HEK293 (cell line): ENCODE results near the gene AKT3.

ENCODE experiments used
- BCL11A ChIP-seq: fragments of 450-650 bp; formaldehyde crosslinking; IDR thresholded peaks from 2 replicates; pipeline ENCODE4 v1.5.1; 2016; ENCODE audit warnings: low read depth, missing biosample characterization, missing genetic modification characterization
- HOXD13 ChIP-seq: sonication (generic); formaldehyde crosslinking; IDR thresholded peaks from 2 replicates; pipeline ENCODE4 v1.8.0; 2022; ENCODE audit warnings: missing genetic modification reagents, borderline replicate concordance
- IKZF3 ChIP-seq: fragments of 450-650 bp; IDR thresholded peaks from 2 replicates; pipeline ENCODE4 v1.5.0; 2018; ENCODE audit warnings: missing biosample characterization, mild to moderate bottlenecking, missing genetic modification characterization, moderate library complexity
- ZFP37 ChIP-seq: fragments of 450-650 bp; formaldehyde crosslinking; IDR thresholded peaks from 2 replicates; pipeline ENCODE4 v1.5.1; 2016; ENCODE audit warnings: missing biosample characterization, missing genetic modification characterization
- ZNF23 ChIP-seq: fragments of 450-650 bp; formaldehyde crosslinking; IDR thresholded peaks from 2 replicates; pipeline ENCODE4 v1.5.1; 2016; ENCODE audit warnings: missing biosample characterization, missing genetic modification characterization, borderline replicate concordance
- ZNF48 ChIP-seq: fragments of 450-650 bp; formaldehyde crosslinking; IDR thresholded peaks from 2 replicates; pipeline ENCODE4 v1.5.1; 2016; ENCODE audit warnings: missing biosample characterization, missing genetic modification characterization
- ZNF529 ChIP-seq: fragments of 450-650 bp; formaldehyde crosslinking; IDR thresholded peaks from 2 replicates; pipeline ENCODE4 v1.5.1; 2017; ENCODE audit warnings: missing genetic modification characterization, missing biosample characterization; ENCODE audit not compliant: insufficient replicate concordance
- ZNF660 ChIP-seq: fragments of 450-650 bp; IDR thresholded peaks from 2 replicates; pipeline ENCODE4 v1.5.1; 2018; ENCODE audit warnings: missing biosample characterization, mild to moderate bottlenecking, missing genetic modification characterization
- ZNF664 ChIP-seq: fragments of 450-650 bp; formaldehyde crosslinking; IDR thresholded peaks from 2 replicates; pipeline ENCODE4 v1.5.1; 2016; ENCODE audit warnings: missing biosample characterization, missing genetic modification characterization
- TF ChIP-seq, protein P1 (sequence below): fragments of 450-650 bp; formaldehyde crosslinking; IDR thresholded peaks from 2 replicates; pipeline ENCODE4 v1.5.1; 2016; ENCODE audit warnings: missing biosample characterization, missing genetic modification characterization
- TF ChIP-seq, protein P2 (sequence below): fragments of 450-650 bp; formaldehyde crosslinking; IDR thresholded peaks from 2 replicates; pipeline ENCODE4 v1.5.1; 2016; ENCODE audit warnings: missing biosample characterization, missing genetic modification characterization
- TF ChIP-seq, protein P3 (sequence below): fragments of 450-650 bp; formaldehyde crosslinking; IDR thresholded peaks from 2 replicates; pipeline ENCODE4 v1.5.1; 2016; ENCODE audit warnings: missing biosample characterization, missing genetic modification characterization

DNA sequence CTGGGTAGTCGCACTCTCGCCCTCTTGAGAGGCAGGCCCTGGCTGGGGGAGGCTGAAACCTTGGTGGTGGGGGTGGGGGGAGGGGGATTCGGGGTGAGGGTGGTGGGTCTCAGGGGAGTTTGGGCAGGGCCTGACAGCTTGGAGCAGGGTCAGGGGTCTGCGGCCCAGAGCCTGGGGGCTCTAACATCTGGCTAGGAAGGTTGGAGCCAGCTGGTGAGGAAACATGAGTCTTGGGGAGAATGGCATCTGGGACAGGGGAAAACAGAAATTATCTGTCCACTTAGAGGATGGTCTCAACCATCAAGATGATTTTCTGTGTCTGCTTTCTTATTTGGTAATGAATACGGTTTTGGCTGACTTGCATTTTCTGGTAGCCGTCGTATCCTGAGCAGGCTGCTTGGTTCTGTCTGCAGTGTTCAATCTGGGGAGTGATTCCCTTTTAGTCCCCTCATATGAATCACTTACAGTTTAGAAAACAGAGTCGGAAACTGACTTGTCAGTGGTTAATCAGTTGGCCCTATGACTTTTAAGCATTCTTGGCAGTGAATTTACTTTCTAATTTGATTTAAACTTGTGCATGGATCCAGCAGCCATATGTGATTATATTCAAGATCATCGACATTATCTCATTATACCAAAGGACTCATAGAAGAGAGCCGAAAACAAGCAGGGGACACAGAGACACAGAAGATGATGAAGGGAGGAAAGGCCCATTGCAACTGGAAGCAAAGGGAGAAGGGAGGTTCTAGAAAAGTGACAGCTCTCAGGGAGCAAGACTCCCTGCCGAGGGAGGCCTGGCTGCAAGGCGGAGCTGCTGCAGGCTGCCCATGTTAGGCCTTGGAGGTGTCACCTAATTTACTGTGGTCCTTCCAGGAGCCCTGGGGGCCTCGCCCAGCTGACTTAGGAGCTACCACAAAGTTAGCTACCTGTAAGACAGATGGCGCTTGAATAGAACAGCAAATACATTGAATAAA, 356.6 kb downstream of the AKT3 start:
- TF ChIP-seq, protein P1, sequence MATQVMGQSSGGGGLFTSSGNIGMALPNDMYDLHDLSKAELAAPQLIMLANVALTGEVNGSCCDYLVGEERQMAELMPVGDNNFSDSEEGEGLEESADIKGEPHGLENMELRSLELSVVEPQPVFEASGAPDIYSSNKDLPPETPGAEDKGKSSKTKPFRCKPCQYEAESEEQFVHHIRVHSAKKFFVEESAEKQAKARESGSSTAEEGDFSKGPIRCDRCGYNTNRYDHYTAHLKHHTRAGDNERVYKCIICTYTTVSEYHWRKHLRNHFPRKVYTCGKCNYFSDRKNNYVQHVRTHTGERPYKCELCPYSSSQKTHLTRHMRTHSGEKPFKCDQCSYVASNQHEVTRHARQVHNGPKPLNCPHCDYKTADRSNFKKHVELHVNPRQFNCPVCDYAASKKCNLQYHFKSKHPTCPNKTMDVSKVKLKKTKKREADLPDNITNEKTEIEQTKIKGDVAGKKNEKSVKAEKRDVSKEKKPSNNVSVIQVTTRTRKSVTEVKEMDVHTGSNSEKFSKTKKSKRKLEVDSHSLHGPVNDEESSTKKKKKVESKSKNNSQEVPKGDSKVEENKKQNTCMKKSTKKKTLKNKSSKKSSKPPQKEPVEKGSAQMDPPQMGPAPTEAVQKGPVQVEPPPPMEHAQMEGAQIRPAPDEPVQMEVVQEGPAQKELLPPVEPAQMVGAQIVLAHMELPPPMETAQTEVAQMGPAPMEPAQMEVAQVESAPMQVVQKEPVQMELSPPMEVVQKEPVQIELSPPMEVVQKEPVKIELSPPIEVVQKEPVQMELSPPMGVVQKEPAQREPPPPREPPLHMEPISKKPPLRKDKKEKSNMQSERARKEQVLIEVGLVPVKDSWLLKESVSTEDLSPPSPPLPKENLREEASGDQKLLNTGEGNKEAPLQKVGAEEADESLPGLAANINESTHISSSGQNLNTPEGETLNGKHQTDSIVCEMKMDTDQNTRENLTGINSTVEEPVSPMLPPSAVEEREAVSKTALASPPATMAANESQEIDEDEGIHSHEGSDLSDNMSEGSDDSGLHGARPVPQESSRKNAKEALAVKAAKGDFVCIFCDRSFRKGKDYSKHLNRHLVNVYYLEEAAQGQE (tag by site-specific recombination), result no peak
- TF ChIP-seq ZNF660 (tag by site-specific recombination) (no peak), BCL11A (tag by site-specific recombination) (no peak), HOXD13 (CRISPR knock-in tag) (no peak), ZNF529 (tag by site-specific recombination) (no peak), ZNF23 (tag by site-specific recombination) (no peak), ZNF48 (tag by site-specific recombination) (no peak), ZFP37 (no peak), ZNF664 (tag by site-specific recombination) (no peak), IKZF3 (no peak)
- TF ChIP-seq, protein P2, sequence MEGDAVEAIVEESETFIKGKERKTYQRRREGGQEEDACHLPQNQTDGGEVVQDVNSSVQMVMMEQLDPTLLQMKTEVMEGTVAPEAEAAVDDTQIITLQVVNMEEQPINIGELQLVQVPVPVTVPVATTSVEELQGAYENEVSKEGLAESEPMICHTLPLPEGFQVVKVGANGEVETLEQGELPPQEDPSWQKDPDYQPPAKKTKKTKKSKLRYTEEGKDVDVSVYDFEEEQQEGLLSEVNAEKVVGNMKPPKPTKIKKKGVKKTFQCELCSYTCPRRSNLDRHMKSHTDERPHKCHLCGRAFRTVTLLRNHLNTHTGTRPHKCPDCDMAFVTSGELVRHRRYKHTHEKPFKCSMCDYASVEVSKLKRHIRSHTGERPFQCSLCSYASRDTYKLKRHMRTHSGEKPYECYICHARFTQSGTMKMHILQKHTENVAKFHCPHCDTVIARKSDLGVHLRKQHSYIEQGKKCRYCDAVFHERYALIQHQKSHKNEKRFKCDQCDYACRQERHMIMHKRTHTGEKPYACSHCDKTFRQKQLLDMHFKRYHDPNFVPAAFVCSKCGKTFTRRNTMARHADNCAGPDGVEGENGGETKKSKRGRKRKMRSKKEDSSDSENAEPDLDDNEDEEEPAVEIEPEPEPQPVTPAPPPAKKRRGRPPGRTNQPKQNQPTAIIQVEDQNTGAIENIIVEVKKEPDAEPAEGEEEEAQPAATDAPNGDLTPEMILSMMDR (tag by site-specific recombination), result no peak
- TF ChIP-seq, protein P3, sequence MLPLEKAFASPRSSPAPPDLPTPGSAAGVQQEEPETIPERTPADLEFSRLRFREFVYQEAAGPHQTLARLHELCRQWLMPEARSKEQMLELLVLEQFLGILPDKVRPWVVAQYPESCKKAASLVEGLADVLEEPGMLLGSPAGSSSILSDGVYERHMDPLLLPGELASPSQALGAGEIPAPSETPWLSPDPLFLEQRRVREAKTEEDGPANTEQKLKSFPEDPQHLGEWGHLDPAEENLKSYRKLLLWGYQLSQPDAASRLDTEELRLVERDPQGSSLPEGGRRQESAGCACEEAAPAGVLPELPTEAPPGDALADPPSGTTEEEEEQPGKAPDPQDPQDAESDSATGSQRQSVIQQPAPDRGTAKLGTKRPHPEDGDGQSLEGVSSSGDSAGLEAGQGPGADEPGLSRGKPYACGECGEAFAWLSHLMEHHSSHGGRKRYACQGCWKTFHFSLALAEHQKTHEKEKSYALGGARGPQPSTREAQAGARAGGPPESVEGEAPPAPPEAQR (tag by site-specific recombination), result no peak
